Measurements from ENCODE around the gene OXSR1. TPM values are rescaled to one million over a fixed set of nuclear protein-coding genes. Genes with fewer than 3 reads are reported as not detected.

The OXSR1 gene
- total and polyA plus RNA-seq, 12 donors = 13.7 to 38.4 (median 31.2) TPM

- no peak for ATAC-seq
- H3K36me3 ChIP-seq = peaks cover 0 to 23% (median 3%) of the 10 kb centered on the region in 9 donors
- H3K27ac ChIP-seq = no peak overlapping the region
- no peaks in the 10 kb centered on the region for H3K27me3 ChIP-seq
- peaks cover 0 to 30% (median 10%) of the 10 kb centered on the region in 9 donors for H3K4me1 ChIP-seq
- H3K9me3 ChIP-seq = peaks cover 0 to 6% (median 0%) of the 10 kb centered on the region in 11 donors
- no peak for DNase-seq
- WGBS, 2 donors = 54 to 63% methylated on average over 1 of the region's 1 CpG
- TF ChIP-seq, protein P1, sequence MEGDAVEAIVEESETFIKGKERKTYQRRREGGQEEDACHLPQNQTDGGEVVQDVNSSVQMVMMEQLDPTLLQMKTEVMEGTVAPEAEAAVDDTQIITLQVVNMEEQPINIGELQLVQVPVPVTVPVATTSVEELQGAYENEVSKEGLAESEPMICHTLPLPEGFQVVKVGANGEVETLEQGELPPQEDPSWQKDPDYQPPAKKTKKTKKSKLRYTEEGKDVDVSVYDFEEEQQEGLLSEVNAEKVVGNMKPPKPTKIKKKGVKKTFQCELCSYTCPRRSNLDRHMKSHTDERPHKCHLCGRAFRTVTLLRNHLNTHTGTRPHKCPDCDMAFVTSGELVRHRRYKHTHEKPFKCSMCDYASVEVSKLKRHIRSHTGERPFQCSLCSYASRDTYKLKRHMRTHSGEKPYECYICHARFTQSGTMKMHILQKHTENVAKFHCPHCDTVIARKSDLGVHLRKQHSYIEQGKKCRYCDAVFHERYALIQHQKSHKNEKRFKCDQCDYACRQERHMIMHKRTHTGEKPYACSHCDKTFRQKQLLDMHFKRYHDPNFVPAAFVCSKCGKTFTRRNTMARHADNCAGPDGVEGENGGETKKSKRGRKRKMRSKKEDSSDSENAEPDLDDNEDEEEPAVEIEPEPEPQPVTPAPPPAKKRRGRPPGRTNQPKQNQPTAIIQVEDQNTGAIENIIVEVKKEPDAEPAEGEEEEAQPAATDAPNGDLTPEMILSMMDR (IDR thresholded peaks at IDR 0.05) = no peak
- intact Hi-C loops (cut with DNase I) = no loop called here
- no peak overlapping the region for H3K4me3 ChIP-seq
Measured at GRCh38 chr3:38212141-38212540, 46.8 kb downstream of the OXSR1 start.

- peaks cover 0 to 6% (median 0%) of the 10 kb centered on the region in 11 donors for H3K9me3 ChIP-seq
- ATAC-seq (no peak), DNase-seq (no peak)
- H3K27ac ChIP-seq = no peak overlapping the region
- TF ChIP-seq, protein P1 (IDR thresholded peaks at IDR 0.05) = no peak
- H3K4me3 ChIP-seq = no peak overlapping the region
- peaks cover 0 to 26% (median 9%) of the 10 kb centered on the region in 9 donors for H3K4me1 ChIP-seq
- WGBS, 2 donors = 95 to 98% methylated on average over 2 of the region's 2 CpGs
- intact Hi-C loops (cut with DNase I) = no loop called here
- no peaks in the 10 kb centered on the region for H3K27me3 ChIP-seq
- H3K36me3 ChIP-seq = peaks cover 0 to 19% (median 3%) of the 10 kb centered on the region in 9 donors
Measured at GRCh38 chr3:38214560-38214959, 49.2 kb downstream of the OXSR1 start.

GRCh38 chr3:38219609-38220197 lies 54.4 kb downstream of the OXSR1 start:
- ATAC-seq (no peak), DNase-seq (no peak)
- no peaks in the 10 kb centered on the region for H3K4me1 ChIP-seq
- H3K27ac ChIP-seq = no peak overlapping the region
- H3K27me3 ChIP-seq = no peaks in the 10 kb centered on the region
- intact Hi-C loops (cut with DNase I) = loop anchor here in 1 of 10 donors (10.0 kb wide), 1 partner anchor 55 kb away; the partner anchor contains the start of gene OXSR1
- H3K4me3 ChIP-seq = no peak overlapping the region
- peaks cover 0 to 50% (median 6%) of the 10 kb centered on the region in 9 donors for H3K36me3 ChIP-seq
- TF ChIP-seq, protein P1 (IDR thresholded peaks at IDR 0.05) = no peak
- H3K9me3 ChIP-seq = no peaks in the 10 kb centered on the region
- 96 to 99% methylated on average over 3 of the region's 3 CpGs for WGBS, 2 donors

- 93 to 97% methylated on average over 1 of the region's 1 CpG for WGBS, 2 donors
- DNase-seq (no peak), ATAC-seq (no peak)
- intact Hi-C loops (cut with DNase I) = loop anchor here in 1 of 10 donors (10.0 kb wide), 1 partner anchor 56 kb away; the partner anchor contains the start of gene OXSR1
- peaks cover 0 to 62% (median 15%) of the 10 kb centered on the region in 9 donors for H3K36me3 ChIP-seq
- no peaks in the 10 kb centered on the region for H3K27me3 ChIP-seq
- no peaks in the 10 kb centered on the region for H3K4me1 ChIP-seq
- no peaks in the 10 kb centered on the region for H3K9me3 ChIP-seq
- TF ChIP-seq, protein P1 (IDR thresholded peaks at IDR 0.05) = no peak
- no peak overlapping the region for H3K27ac ChIP-seq
- no peak overlapping the region for H3K4me3 ChIP-seq
Measured at GRCh38 chr3:38221005-38221404, 55.7 kb downstream of the OXSR1 start.
